ENCODE results near the gene SLC37A1.

- TF ChIP-seq TAF1 (conservative IDR thresholded peaks at IDR 0.05) = no peak
- TF ChIP-seq JUND (IDR thresholded peaks at IDR 0.05) = no peak
- TF ChIP-seq CTCF (IDR thresholded peaks at IDR 0.05; ENCODE audit: low read depth, low read length, missing input control) = no peak
- no peak for TF ChIP-seq ZBTB33 (IDR thresholded peaks at IDR 0.05)
- no peak for TF ChIP-seq SP1 (IDR thresholded peaks at IDR 0.05)
- TF ChIP-seq GABPA (IDR thresholded peaks at IDR 0.05 in 1 of 2, conservative IDR thresholded peaks at IDR 0.05 in 1 of 2) = no peak
- TF ChIP-seq FOXA1 (IDR thresholded peaks at IDR 0.05) = no peak
- no peak for TF ChIP-seq EGR1 (IDR thresholded peaks at IDR 0.05; ENCODE audit: low read depth in 2 of 2)
- TF ChIP-seq FOXA2 (IDR thresholded peaks at IDR 0.05) = no peak
These were observed 103.8 kb downstream of the SLC37A1 start for GRCh38 chr21:42617486-42617885.

Data from liver (tissue), 3 donors.